ENCODE data around the gene LUZP1. TPM values are rescaled to one million over a fixed set of nuclear protein-coding genes. Genes with fewer than 3 reads are reported as not detected.

The LUZP1 gene
- total RNA-seq, 2 donors from 2014 or later: 14.8 to 22.0 TPM

- H3K27me3 Mint-ChIP-seq: no peaks in the 10 kb centered on the region
- no peaks in the 10 kb centered on the region for H3K9me3 Mint-ChIP-seq
- peaks cover 9% of the 10 kb centered on the region for H3K36me3 Mint-ChIP-seq (ENCODE audit: low read depth)
- peaks cover 17% of the 10 kb centered on the region for H3K4me1 Mint-ChIP-seq
- H3K27ac Mint-ChIP-seq: no peak overlapping the region
- ATAC-seq (replicated peaks): no peak
- H3K4me3 Mint-ChIP-seq: no peak overlapping the region
Measured at GRCh38 chr1:23150742-23151141, 17.9 kb downstream of the LUZP1 start.

- Mint-ChIP-seq H3K9me3 (no peaks in the 10 kb centered on the region), H3K27ac (no peak overlapping the region), H3K4me1 (peaks cover 17% of the 10 kb centered on the region), H3K36me3 (ENCODE audit: low read depth) (peaks cover 9% of the 10 kb centered on the region), H3K27me3 (no peaks in the 10 kb centered on the region), H3K4me3 (no peak overlapping the region)
- ATAC-seq (replicated peaks): no peak
Measured at GRCh38 chr1:23150125-23150524, 18.5 kb downstream of the LUZP1 start.

DNA sequence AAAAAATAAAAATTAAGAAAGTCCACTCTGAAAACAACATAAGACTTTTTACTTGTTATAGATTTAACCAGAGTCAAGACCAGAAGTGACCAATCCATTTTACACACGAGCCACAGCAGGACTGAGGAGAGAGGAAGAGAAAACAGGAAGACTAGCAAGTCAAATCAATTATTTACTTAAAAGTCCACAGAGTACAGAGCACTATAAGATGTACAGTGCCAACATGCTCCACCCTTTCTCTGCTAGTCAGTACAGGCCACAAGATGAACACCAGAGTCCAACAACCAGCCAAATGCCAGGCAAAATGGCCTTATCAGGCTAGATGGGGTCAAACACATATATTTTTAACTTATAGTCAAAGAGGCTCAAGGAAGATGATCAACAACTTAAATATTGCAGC lies 19.5 kb downstream of the LUZP1 start:
- Mint-ChIP-seq H3K4me3 (no peak overlapping the region), H3K27me3 (no peaks in the 10 kb centered on the region), H3K9me3 (no peaks in the 10 kb centered on the region), H3K36me3 (ENCODE audit: low read depth) (peaks cover 9% of the 10 kb centered on the region), H3K4me1 (peaks cover 12% of the 10 kb centered on the region), H3K27ac (no peak overlapping the region)
- no peak for ATAC-seq (replicated peaks)

- Mint-ChIP-seq H3K27me3 (no peaks in the 10 kb centered on the region), H3K4me3 (peak overlapping the region; percentile 67), H3K36me3 (ENCODE audit: low read depth) (peaks cover 9% of the 10 kb centered on the region), H3K9me3 (no peaks in the 10 kb centered on the region), H3K27ac (peak overlapping the region; percentile 91), H3K4me1 (peaks cover 12% of the 10 kb centered on the region)
- ATAC-seq (replicated peaks): peak; percentile 95
Measured at GRCh38 chr1:23148084-23148483, 20.6 kb downstream of the LUZP1 start.

- Mint-ChIP-seq H3K36me3 (ENCODE audit: low read depth) (no peaks in the 10 kb centered on the region), H3K4me1 (no peaks in the 10 kb centered on the region), H3K4me3 (no peak overlapping the region), H3K9me3 (no peaks in the 10 kb centered on the region), H3K27ac (no peak overlapping the region), H3K27me3 (no peaks in the 10 kb centered on the region)
- no peak for ATAC-seq (replicated peaks)
Measured at GRCh38 chr1:23140940-23141596, 27.6 kb downstream of the LUZP1 start.

- Mint-ChIP-seq H3K36me3 (ENCODE audit: low read depth) (no peaks in the 10 kb centered on the region), H3K27ac (no peak overlapping the region), H3K4me1 (peaks cover 6% of the 10 kb centered on the region), H3K4me3 (no peak overlapping the region), H3K27me3 (no peaks in the 10 kb centered on the region), H3K9me3 (no peaks in the 10 kb centered on the region)
- ATAC-seq (replicated peaks): no peak
Measured at GRCh38 chr1:23135268-23135667, 33.4 kb downstream of the LUZP1 start.

DNA sequence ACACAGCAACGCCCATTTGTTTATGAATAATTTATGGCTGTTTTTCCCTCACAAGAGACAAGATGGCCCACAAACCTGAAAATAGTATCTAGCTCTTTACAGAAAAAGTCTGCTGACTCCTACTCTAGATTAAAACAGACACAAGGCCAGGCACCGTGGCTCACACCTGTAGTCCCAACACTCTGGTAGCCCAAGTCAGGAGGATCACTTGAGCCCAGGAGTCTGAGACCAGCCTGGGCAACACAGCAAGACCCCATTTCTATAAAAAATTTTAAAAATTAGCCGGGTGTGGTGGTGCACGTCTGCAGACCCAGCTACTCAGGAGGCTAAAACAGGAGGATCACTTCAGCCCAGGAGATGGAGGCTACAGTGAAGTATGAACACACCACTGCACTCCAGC lies 34.6 kb downstream of the LUZP1 start:
- ATAC-seq (replicated peaks): no peak
- Mint-ChIP-seq H3K27me3 (no peaks in the 10 kb centered on the region), H3K27ac (no peak overlapping the region), H3K4me1 (peaks cover 6% of the 10 kb centered on the region), H3K4me3 (no peak overlapping the region), H3K9me3 (no peaks in the 10 kb centered on the region), H3K36me3 (ENCODE audit: low read depth) (no peaks in the 10 kb centered on the region)

GRCh38 chr1:23133587-23133986 lies 35.1 kb downstream of the LUZP1 start:
- ATAC-seq (replicated peaks): no peak
- H3K4me3 Mint-ChIP-seq: no peak overlapping the region
- no peaks in the 10 kb centered on the region for H3K9me3 Mint-ChIP-seq
- H3K27me3 Mint-ChIP-seq: no peaks in the 10 kb centered on the region
- no peak overlapping the region for H3K27ac Mint-ChIP-seq
- peaks cover 6% of the 10 kb centered on the region for H3K4me1 Mint-ChIP-seq
- H3K36me3 Mint-ChIP-seq (ENCODE audit: low read depth): no peaks in the 10 kb centered on the region

DNA sequence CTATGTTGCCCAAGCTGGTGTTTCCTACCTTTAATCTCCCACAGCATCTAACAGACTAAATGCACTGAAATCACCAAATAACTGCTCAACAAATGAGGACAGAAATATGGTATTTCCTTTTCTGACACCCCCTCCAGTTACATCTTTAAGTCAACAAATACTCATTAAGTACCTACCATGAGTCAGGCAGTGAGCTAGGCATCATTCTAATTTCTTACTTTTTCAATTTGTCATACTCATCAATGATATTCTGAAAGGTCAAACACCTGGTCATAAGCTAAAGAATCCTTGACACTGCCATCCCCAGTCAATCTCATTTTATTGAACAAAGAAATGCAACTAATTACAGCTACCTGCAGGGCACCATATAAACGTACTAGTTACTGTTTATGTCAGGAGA lies 36.6 kb downstream of the LUZP1 start:
- H3K27ac Mint-ChIP-seq: no peak overlapping the region
- no peaks in the 10 kb centered on the region for H3K9me3 Mint-ChIP-seq
- H3K4me3 Mint-ChIP-seq: peak overlapping the region; percentile 3
- ATAC-seq (replicated peaks): peak; percentile 86
- no peaks in the 10 kb centered on the region for H3K36me3 Mint-ChIP-seq (ENCODE audit: low read depth)
- peaks cover 6% of the 10 kb centered on the region for H3K4me1 Mint-ChIP-seq
- no peaks in the 10 kb centered on the region for H3K27me3 Mint-ChIP-seq

DNA sequence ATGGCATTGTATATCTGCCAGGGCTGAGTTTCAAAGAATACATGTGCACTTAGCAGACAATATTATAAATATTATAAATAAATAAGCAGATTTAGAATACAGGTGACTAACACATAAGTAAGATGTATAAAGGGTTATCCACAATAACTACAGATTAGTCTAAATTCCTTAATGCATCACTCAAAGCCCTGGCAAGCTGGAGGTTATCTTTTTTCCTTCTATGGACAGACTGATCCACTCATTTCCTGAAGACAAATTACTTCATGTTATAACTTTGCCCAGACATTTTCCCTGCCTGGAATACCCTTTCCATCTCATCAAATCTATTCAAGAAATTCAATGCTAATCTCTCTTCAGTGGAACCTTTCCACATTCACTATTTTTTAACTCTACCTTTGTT lies 38.8 kb downstream of the LUZP1 start:
- no peak for ATAC-seq (replicated peaks)
- peaks cover 25% of the 10 kb centered on the region for H3K4me1 Mint-ChIP-seq
- H3K9me3 Mint-ChIP-seq: no peaks in the 10 kb centered on the region
- H3K36me3 Mint-ChIP-seq (ENCODE audit: low read depth): no peaks in the 10 kb centered on the region
- H3K27ac Mint-ChIP-seq: no peak overlapping the region
- no peaks in the 10 kb centered on the region for H3K27me3 Mint-ChIP-seq
- no peak overlapping the region for H3K4me3 Mint-ChIP-seq

- no peak for ATAC-seq (replicated peaks)
- Mint-ChIP-seq H3K4me3 (no peak overlapping the region), H3K36me3 (ENCODE audit: low read depth) (no peaks in the 10 kb centered on the region), H3K27me3 (no peaks in the 10 kb centered on the region), H3K9me3 (no peaks in the 10 kb centered on the region), H3K27ac (no peak overlapping the region), H3K4me1 (peaks cover 36% of the 10 kb centered on the region)
Measured at GRCh38 chr1:23126801-23127200, 41.9 kb downstream of the LUZP1 start.

DNA sequence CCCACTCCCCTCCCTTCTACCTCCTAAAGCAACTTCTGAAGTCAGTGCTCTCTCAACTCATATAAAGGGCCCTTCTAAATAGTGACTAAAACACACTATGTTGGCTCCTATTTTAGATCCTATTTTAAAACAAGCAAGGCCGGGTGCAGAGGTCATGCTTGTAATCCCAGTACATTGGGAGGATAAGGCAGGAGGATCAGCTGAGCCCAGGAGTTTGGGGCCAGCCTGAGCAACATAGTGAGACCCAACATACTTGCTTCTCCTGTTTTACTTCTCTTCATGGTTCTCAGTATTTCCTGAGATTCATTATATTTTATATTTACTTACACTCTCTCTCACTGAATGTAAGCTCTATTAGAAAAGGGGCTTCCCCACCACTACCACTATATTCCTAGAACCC lies 42.5 kb downstream of the LUZP1 start:
- Mint-ChIP-seq H3K27ac (no peak overlapping the region), H3K9me3 (no peaks in the 10 kb centered on the region), H3K27me3 (no peaks in the 10 kb centered on the region), H3K36me3 (ENCODE audit: low read depth) (no peaks in the 10 kb centered on the region), H3K4me1 (peaks cover 36% of the 10 kb centered on the region), H3K4me3 (no peak overlapping the region)
- ATAC-seq (replicated peaks): no peak

- Mint-ChIP-seq H3K27ac (no peak overlapping the region), H3K4me1 (peaks cover 36% of the 10 kb centered on the region), H3K9me3 (no peaks in the 10 kb centered on the region), H3K36me3 (ENCODE audit: low read depth) (no peaks in the 10 kb centered on the region), H3K27me3 (no peaks in the 10 kb centered on the region), H3K4me3 (peak overlapping the region; percentile 58)
- ATAC-seq (replicated peaks): no peak
Measured at GRCh38 chr1:23125489-23125888, 43.2 kb downstream of the LUZP1 start.

- Mint-ChIP-seq H3K27me3 (no peaks in the 10 kb centered on the region), H3K36me3 (ENCODE audit: low read depth) (no peaks in the 10 kb centered on the region), H3K4me3 (peak overlapping the region; percentile 58), H3K4me1 (peaks cover 36% of the 10 kb centered on the region), H3K27ac (peak overlapping the region; percentile 47), H3K9me3 (no peaks in the 10 kb centered on the region)
- peak; percentile 83 for ATAC-seq (replicated peaks)
Measured at GRCh38 chr1:23124259-23125026, 44.2 kb downstream of the LUZP1 start.

DNA sequence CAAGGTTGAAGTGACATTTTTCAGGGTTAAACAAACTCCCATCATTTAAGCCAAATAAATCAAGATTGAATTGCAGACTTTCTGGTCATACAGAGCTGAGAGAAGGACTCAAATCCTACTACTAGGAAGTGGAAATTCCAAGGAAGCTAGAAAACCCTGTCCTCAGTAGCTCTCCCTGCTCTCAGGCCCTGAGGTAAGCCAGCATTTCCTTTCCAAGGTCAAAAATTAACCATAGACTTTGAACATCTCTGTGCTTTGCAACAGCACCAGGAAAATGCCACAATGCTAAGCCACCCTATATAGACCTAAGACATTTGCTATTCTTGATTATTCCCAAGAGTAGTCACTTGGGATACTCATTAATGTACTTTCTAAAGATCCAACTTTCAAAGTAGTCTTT lies 45.1 kb downstream of the LUZP1 start:
- no peak for ATAC-seq (replicated peaks)
- no peaks in the 10 kb centered on the region for H3K36me3 Mint-ChIP-seq (ENCODE audit: low read depth)
- no peaks in the 10 kb centered on the region for H3K9me3 Mint-ChIP-seq
- H3K4me3 Mint-ChIP-seq: no peak overlapping the region
- H3K27ac Mint-ChIP-seq: no peak overlapping the region
- no peaks in the 10 kb centered on the region for H3K27me3 Mint-ChIP-seq
- H3K4me1 Mint-ChIP-seq: peaks cover 44% of the 10 kb centered on the region

Data from activated T-helper 17 cell treated with anti-CD3 and anti-CD28 coated beads, Interleukin-2, amount 50 U/mL, for 72 hours (primary cell).